ENCODE measurements around the gene CLP1.

CLP1 gene

GRCh38 chr11:57657194-57658022 lies at the start of gene CLP1:
CLP1 (plus strand) TSS chr11:57657762; CDS start chr11:57659477, 1,715 bp downstream.
- peak; percentile 98 for DNase-seq (ENCODE audit: low read depth in 2 of 2)

GRCh38 chr11:57610170-57610569 lies 47.4 kb upstream of the CLP1 start:
- DNase-seq (ENCODE audit: low read depth in 2 of 2): no peak

- no peak for DNase-seq (ENCODE audit: low read depth in 2 of 2)
These were observed 43.3 kb upstream of the CLP1 start for GRCh38 chr11:57614234-57614772.

- DNase-seq (ENCODE audit: low read depth in 2 of 2): no peak
These were observed 42.3 kb upstream of the CLP1 start for GRCh38 chr11:57615308-57615707.

- DNase-seq (ENCODE audit: low read depth in 2 of 2): no peak
These were observed 41.0 kb upstream of the CLP1 start for GRCh38 chr11:57616595-57616994.

GRCh38 chr11:57618438-57618837 lies 39.1 kb upstream of the CLP1 start:
- no peak for DNase-seq (ENCODE audit: low read depth in 2 of 2)

- no peak for DNase-seq (ENCODE audit: low read depth in 2 of 2)
These were observed 38.2 kb upstream of the CLP1 start for GRCh38 chr11:57619331-57619730.

- DNase-seq (ENCODE audit: low read depth in 2 of 2): no peak
These were observed 37.1 kb upstream of the CLP1 start for GRCh38 chr11:57620467-57620866.

GRCh38 chr11:57622263-57622662 lies 35.3 kb upstream of the CLP1 start:
- no peak for DNase-seq (ENCODE audit: low read depth in 2 of 2)

- DNase-seq (ENCODE audit: low read depth in 2 of 2): no peak
These were observed 32.7 kb upstream of the CLP1 start for GRCh38 chr11:57624864-57625263.

- no peak for DNase-seq (ENCODE audit: low read depth in 2 of 2)
These were observed 30.7 kb upstream of the CLP1 start for GRCh38 chr11:57626895-57627294.

- no peak for DNase-seq (ENCODE audit: low read depth in 2 of 2)
These were observed 27.4 kb upstream of the CLP1 start for GRCh38 chr11:57630171-57630570.

GRCh38 chr11:57632116-57632515 lies 25.4 kb upstream of the CLP1 start:
- DNase-seq (ENCODE audit: low read depth in 2 of 2): no peak

- no peak for DNase-seq (ENCODE audit: low read depth in 2 of 2)
These were observed 24.0 kb upstream of the CLP1 start for GRCh38 chr11:57633394-57634070.

GRCh38 chr11:57634311-57634710 lies 23.3 kb upstream of the CLP1 start:
- no peak for DNase-seq (ENCODE audit: low read depth in 2 of 2)

- DNase-seq (ENCODE audit: low read depth in 2 of 2): no peak
These were observed 22.3 kb upstream of the CLP1 start for GRCh38 chr11:57635246-57635645.

- DNase-seq (ENCODE audit: low read depth in 2 of 2): no peak
These were observed 19.9 kb upstream of the CLP1 start for GRCh38 chr11:57637626-57638004.

- DNase-seq (ENCODE audit: low read depth in 2 of 2): no peak
These were observed 19.4 kb upstream of the CLP1 start for GRCh38 chr11:57638005-57638781.

- no peak for DNase-seq (ENCODE audit: low read depth in 2 of 2)
These were observed 18.7 kb upstream of the CLP1 start for GRCh38 chr11:57638811-57639320.

GRCh38 chr11:57639321-57640067 lies 18.1 kb upstream of the CLP1 start:
- no peak for DNase-seq (ENCODE audit: low read depth in 2 of 2)

GRCh38 chr11:57640068-57640800 lies 17.3 kb upstream of the CLP1 start:
- no peak for DNase-seq (ENCODE audit: low read depth in 2 of 2)
